ENCODE measurements around the gene PLEKHA7.

Gene PLEKHA7

GRCh38 chr11:16925561-16926065, 88.6 kb downstream of the PLEKHA7 start:
- peak overlapping the region; percentile 46 for H3K4me3 ChIP-seq (ENCODE audit: low read depth, low read length)
- no peak for TF ChIP-seq CTCF (IDR thresholded peaks at IDR 0.05; ENCODE audit: low read depth, low read length, missing control alignments)
- DNase-seq (ENCODE audit: low read depth) = no peak
- in situ Hi-C loops (cut with HindIII; ENCODE audit: low sequenced_read_pairs) = no loop called here

GRCh38 chr11:16924826-16925560, 89.2 kb downstream of the PLEKHA7 start:
- TF ChIP-seq CTCF (IDR thresholded peaks at IDR 0.05; ENCODE audit: low read depth, low read length, missing control alignments) = no peak
- peak; percentile 48 for DNase-seq (ENCODE audit: low read depth)
- H3K4me3 ChIP-seq (ENCODE audit: low read depth, low read length) = peak overlapping the region; percentile 46
- in situ Hi-C loops (cut with HindIII; ENCODE audit: low sequenced_read_pairs) = no loop called here

- TF ChIP-seq CTCF (IDR thresholded peaks at IDR 0.05; ENCODE audit: low read depth, low read length, missing control alignments) = no peak
- H3K4me3 ChIP-seq (ENCODE audit: low read depth, low read length) = peak overlapping the region; percentile 46
- in situ Hi-C loops (cut with HindIII; ENCODE audit: low sequenced_read_pairs) = no loop called here
- DNase-seq (ENCODE audit: low read depth) = no peak
Measured at GRCh38 chr11:16924462-16924825, 89.8 kb downstream of the PLEKHA7 start.

- in situ Hi-C loops (cut with HindIII; ENCODE audit: low sequenced_read_pairs) = no loop called here
- DNase-seq (ENCODE audit: low read depth) = no peak
Measured at GRCh38 chr11:16923987-16924386, 90.2 kb downstream of the PLEKHA7 start.

GRCh38 chr11:16921668-16922067, 92.5 kb downstream of the PLEKHA7 start:
- TF ChIP-seq CTCF (IDR thresholded peaks at IDR 0.05; ENCODE audit: low read depth, low read length, missing control alignments) = no peak
- in situ Hi-C loops (cut with HindIII; ENCODE audit: low sequenced_read_pairs) = no loop called here
- no peak for DNase-seq (ENCODE audit: low read depth)
- no peak overlapping the region for H3K4me3 ChIP-seq (ENCODE audit: low read depth, low read length)

More at GRCh38 chr11:16923987-16924386, 90.2 kb downstream of the PLEKHA7 start:
- no peak for TF ChIP-seq CTCF (IDR thresholded peaks at IDR 0.05; ENCODE audit: low read depth, low read length, missing control alignments)
- H3K4me3 ChIP-seq (ENCODE audit: low read depth, low read length) = no peak overlapping the region

- H3K4me3 ChIP-seq (ENCODE audit: low read depth, low read length) = no peak overlapping the region
- no peak for TF ChIP-seq CTCF (IDR thresholded peaks at IDR 0.05; ENCODE audit: low read depth, low read length, missing control alignments)
- in situ Hi-C loops (cut with HindIII; ENCODE audit: low sequenced_read_pairs) = no loop called here
- DNase-seq (ENCODE audit: low read depth) = no peak
Measured at GRCh38 chr11:16921019-16921418, 93.2 kb downstream of the PLEKHA7 start.
